DND-41 (cell line): ENCODE measurements around the gene KIF1A.

Source experiments
- CTCF ChIP-seq: IDR thresholded peaks from 2 replicates; pipeline ENCODE4 v1.5.1; 2012; ENCODE audit warnings: borderline replicate concordance, low read length, moderate library complexity, mild to moderate bottlenecking; ENCODE audit not compliant: poor library complexity, severe bottlenecking; ENCODE audit errors: extremely low read depth
- EZH2 ChIP-seq: IDR thresholded peaks from 3 replicates; pipeline ENCODE4 v1.6.1; 2012; ENCODE audit warnings: borderline replicate concordance, low read depth, mild to moderate bottlenecking, moderate library complexity, low read length, inconsistent platforms; ENCODE audit not compliant: severe bottlenecking

- no peak for TF ChIP-seq CTCF
- TF ChIP-seq EZH2 = no peak
Measured at GRCh38 chr2:240864475-240864874, 44.5 kb upstream of the KIF1A start.
